HG03108 (cell line): ENCODE data around the gene MCRIP1.

ENCODE experiments used
- ATAC-seq: cut with Tn5 transposase; IDR thresholded peaks from one replicate; pipeline ENCODE4 v1.9.1; 2021; ENCODE audit warnings: moderate library complexity; ENCODE audit not compliant: unreplicated experiment

The MCRIP1 gene

GRCh38 chr17:81860756-81861568 lies 27.9 kb upstream of the MCRIP1 start:
- ATAC-seq, result peak; percentile 74

- ATAC-seq, result peak; percentile 0
Observed at GRCh38 chr17:81859906-81860755, 27.0 kb upstream of the MCRIP1 start, which contains the start of gene P4HB. P4HB (minus strand) TSS chr17:81860535; CDS start chr17:81860471, 64 bp downstream.

- ATAC-seq, result no peak
Observed at GRCh38 chr17:81858967-81859905, 26.1 kb upstream of the MCRIP1 start.

GRCh38 chr17:81858170-81858966 lies 25.3 kb upstream of the MCRIP1 start:
- no peak for ATAC-seq

GRCh38 chr17:81854974-81855774 lies 22.1 kb upstream of the MCRIP1 start:
- no peak for ATAC-seq

GRCh38 chr17:81852237-81852636 lies 19.1 kb upstream of the MCRIP1 start:
- ATAC-seq, result no peak

- ATAC-seq, result no peak
Observed at GRCh38 chr17:81851423-81851822, 18.3 kb upstream of the MCRIP1 start.

GRCh38 chr17:81849457-81849856 lies 16.4 kb upstream of the MCRIP1 start:
- ATAC-seq, result no peak

GRCh38 chr17:81846743-81847689 lies 13.9 kb upstream of the MCRIP1 start:
- no peak for ATAC-seq

GRCh38 chr17:81845881-81846742 lies 13.0 kb upstream of the MCRIP1 start:
- ATAC-seq, result no peak

- ATAC-seq, result no peak
Observed at GRCh38 chr17:81845361-81845760, 12.3 kb upstream of the MCRIP1 start.

- ATAC-seq, result no peak
Observed at GRCh38 chr17:81844887-81845286, 11.8 kb upstream of the MCRIP1 start.

- ATAC-seq, result no peak
Observed at GRCh38 chr17:81844327-81844851, 11.3 kb upstream of the MCRIP1 start.

GRCh38 chr17:81843713-81844326 lies 10.7 kb upstream of the MCRIP1 start:
- no peak for ATAC-seq

- ATAC-seq, result no peak
Observed at GRCh38 chr17:81842725-81843504, 9.8 kb upstream of the MCRIP1 start.

- ATAC-seq, result no peak
Observed at GRCh38 chr17:81842378-81842724, 9.3 kb upstream of the MCRIP1 start.
